Mesendoderm (in vitro differentiated cells): Measurements from ENCODE around the gene DGCR6L.

Experiments used
- DNase-seq: peaks from one replicate; pipeline ENCODE4 v3.0.0; 2013
- H2AK5ac ChIP-seq: 2 replicates; pipeline ENCODE4 v1.6.1; 2013; ENCODE audit warnings: low read length, inconsistent platforms
- H2BK120ac ChIP-seq: 2 replicates; pipeline ENCODE4 v1.6.1; 2013; ENCODE audit warnings: low read depth, mild to moderate bottlenecking, low read length, moderate library complexity, mixed read lengths
- H2BK15ac ChIP-seq: replicated peaks from 2 replicates; pipeline ENCODE4 v1.6.1; 2013; ENCODE audit warnings: low read depth, mild to moderate bottlenecking, moderate library complexity
- H2BK5ac ChIP-seq: 2 replicates; pipeline ENCODE4 v1.6.1; 2013; ENCODE audit warnings: low read length, inconsistent platforms
- H3K18ac ChIP-seq: 2 replicates; pipeline ENCODE4 v1.6.1; 2013; ENCODE audit warnings: mild to moderate bottlenecking, low read length, mixed read lengths
- H3K23ac ChIP-seq: one replicate; pipeline ENCODE4 v1.6.1; 2013; ENCODE audit warnings: low read length
- H3K27ac ChIP-seq: 2 replicates; pipeline ENCODE4 v1.5.1; 2013; ENCODE audit warnings: low read depth, mild to moderate bottlenecking, inconsistent platforms, low read length, moderate library complexity
- H3K27me3 ChIP-seq: 2 replicates; pipeline ENCODE4 v1.6.1; 2013; ENCODE audit warnings: low read length, control low read depth, mild to moderate bottlenecking, inconsistent platforms; ENCODE audit not compliant: insufficient read depth, poor library complexity
- H3K36me3 ChIP-seq: 2 replicates; pipeline ENCODE4 v1.6.1; 2013; ENCODE audit warnings: low read length, inconsistent platforms; ENCODE audit not compliant: control insufficient read depth, insufficient read depth
- H3K4ac ChIP-seq: one replicate; pipeline ENCODE4 v1.6.1; 2013; ENCODE audit warnings: low read depth, mild to moderate bottlenecking, low read length, moderate library complexity
- H3K4me1 ChIP-seq: 2 replicates; pipeline ENCODE4 v1.6.1; 2013; ENCODE audit warnings: low read depth, low read length, inconsistent platforms; ENCODE audit not compliant: control insufficient read depth
- H3K4me2 ChIP-seq: 2 replicates; pipeline ENCODE4 v1.6.1; 2013; ENCODE audit warnings: low read length
- H3K4me3 ChIP-seq: 2 replicates; pipeline ENCODE4 v1.5.1; 2013; ENCODE audit warnings: mild to moderate bottlenecking, low read length
- H3K56ac ChIP-seq: one replicate; pipeline ENCODE4 v1.6.1; 2013; ENCODE audit warnings: low read length
- H3K79me1 ChIP-seq: 2 replicates; pipeline ENCODE4 v1.6.1; 2013; ENCODE audit warnings: low read length, inconsistent platforms
- H3K79me2 ChIP-seq: 2 replicates; pipeline ENCODE4 v1.6.1; 2013; ENCODE audit warnings: mild to moderate bottlenecking, low read length; ENCODE audit not compliant: control insufficient read depth, insufficient read depth
- H3K9ac ChIP-seq: 2 replicates; pipeline ENCODE4 v1.6.1; 2013; ENCODE audit warnings: low read length, inconsistent platforms
- H4K5ac ChIP-seq: one replicate; pipeline ENCODE4 v1.6.1; 2013; ENCODE audit warnings: low read length
- H4K8ac ChIP-seq: one replicate; pipeline ENCODE4 v1.6.1; 2013; ENCODE audit warnings: low read depth, mild to moderate bottlenecking, control low read depth, low read length, moderate library complexity
- WGBS: extraction: QIAGEN DNeasy Blood & Tissue Kit; methylation state at CpG from one replicate; pipeline ENCODE4 v1.1.7; 2013; ENCODE audit warnings: low lambda C conversion rate, missing lambda C conversion rate; ENCODE audit not compliant: insufficient coverage; ENCODE audit errors: extremely low coverage; 5-methylcytosine and 5-hydroxymethylcytosine counted together

Gene DGCR6L

GRCh38 chr22:20298110-20298802 is 21.6 kb downstream of the DGCR6L start:
- Histone ChIP-seq H3K27me3 (peaks cover 11% of the 10 kb centered on the region), H2BK5ac (no peak overlapping the region), H4K8ac (no peak overlapping the region), H3K27ac (no peak overlapping the region), H3K18ac (no peak overlapping the region), H2BK15ac (no peak overlapping the region), H3K56ac (peak overlapping the region; percentile 83), H3K4me2 (peak overlapping the region; percentile 78), H3K36me3 (no peaks in the 10 kb centered on the region), H3K79me1 (no peaks in the 10 kb centered on the region), H3K9ac (peak overlapping the region; percentile 73), H3K4me3 (peak overlapping the region; percentile 41), H3K4me1 (no peaks in the 10 kb centered on the region), H4K5ac (no peak overlapping the region), H2AK5ac (no peak overlapping the region), H3K23ac (no peak overlapping the region), H3K4ac (no peak overlapping the region), H2BK120ac (no peak overlapping the region), H3K79me2 (no peaks in the 10 kb centered on the region)
- no CpG with 5 or more reads among the region's 25 CpGs for WGBS
- DNase-seq, result no peak

- no peak overlapping the region for H4K5ac ChIP-seq
- H3K36me3 ChIP-seq, result no peaks in the 10 kb centered on the region
- no peak overlapping the region for H3K4me3 ChIP-seq
- H3K18ac ChIP-seq, result no peak overlapping the region
- no peak overlapping the region for H3K56ac ChIP-seq
- H3K27me3 ChIP-seq, result peaks cover 11% of the 10 kb centered on the region
- H2BK120ac ChIP-seq, result no peak overlapping the region
- H4K8ac ChIP-seq, result no peak overlapping the region
- no peak for DNase-seq
- no peak overlapping the region for H2BK15ac ChIP-seq
- no peaks in the 10 kb centered on the region for H3K79me2 ChIP-seq
- no peak overlapping the region for H3K27ac ChIP-seq
- H3K79me1 ChIP-seq, result no peaks in the 10 kb centered on the region
- H2BK5ac ChIP-seq, result no peak overlapping the region
- no peak overlapping the region for H3K4ac ChIP-seq
- no peaks in the 10 kb centered on the region for H3K4me1 ChIP-seq
- H3K23ac ChIP-seq, result no peak overlapping the region
- H3K4me2 ChIP-seq, result no peak overlapping the region
- WGBS, result no CpG with 5 or more reads among the region's 9 CpGs
- H3K9ac ChIP-seq, result no peak overlapping the region
- no peak overlapping the region for H2AK5ac ChIP-seq
Observed at GRCh38 chr22:20297414-20298109, 22.3 kb downstream of the DGCR6L start.

GRCh38 chr22:20296598-20296997 is 23.3 kb downstream of the DGCR6L start:
- H2AK5ac ChIP-seq, result no peak overlapping the region
- H3K79me1 ChIP-seq, result no peaks in the 10 kb centered on the region
- no peak overlapping the region for H3K4me3 ChIP-seq
- H3K4me1 ChIP-seq, result no peaks in the 10 kb centered on the region
- no peak overlapping the region for H3K23ac ChIP-seq
- H3K4ac ChIP-seq, result no peak overlapping the region
- H3K18ac ChIP-seq, result no peak overlapping the region
- WGBS, result no CpG with 5 or more reads among the region's 9 CpGs
- no peaks in the 10 kb centered on the region for H3K79me2 ChIP-seq
- H3K27me3 ChIP-seq, result peaks cover 11% of the 10 kb centered on the region
- H3K36me3 ChIP-seq, result no peaks in the 10 kb centered on the region
- no peak overlapping the region for H2BK120ac ChIP-seq
- no peak overlapping the region for H2BK15ac ChIP-seq
- H4K5ac ChIP-seq, result no peak overlapping the region
- H3K4me2 ChIP-seq, result no peak overlapping the region
- no peak overlapping the region for H3K9ac ChIP-seq
- H2BK5ac ChIP-seq, result no peak overlapping the region
- no peak overlapping the region for H3K27ac ChIP-seq
- H3K56ac ChIP-seq, result no peak overlapping the region
- no peak for DNase-seq
- H4K8ac ChIP-seq, result no peak overlapping the region

- Histone ChIP-seq H3K36me3 (no peaks in the 10 kb centered on the region), H3K27ac (no peak overlapping the region), H3K79me2 (no peaks in the 10 kb centered on the region), H3K56ac (no peak overlapping the region), H2AK5ac (no peak overlapping the region), H3K18ac (no peak overlapping the region), H4K5ac (no peak overlapping the region), H2BK120ac (no peak overlapping the region), H3K4me1 (no peaks in the 10 kb centered on the region), H3K79me1 (no peaks in the 10 kb centered on the region), H3K27me3 (peaks cover 9% of the 10 kb centered on the region), H2BK15ac (no peak overlapping the region), H3K4ac (no peak overlapping the region), H3K4me2 (no peak overlapping the region), H3K23ac (no peak overlapping the region), H3K9ac (no peak overlapping the region), H2BK5ac (no peak overlapping the region), H3K4me3 (no peak overlapping the region), H4K8ac (no peak overlapping the region)
- peak; percentile 33 for DNase-seq
- WGBS, result no CpG with 5 or more reads among the region's 12 CpGs
Observed at GRCh38 chr22:20295262-20296064, 24.4 kb downstream of the DGCR6L start.

- H3K18ac ChIP-seq, result no peak overlapping the region
- no peaks in the 10 kb centered on the region for H3K79me1 ChIP-seq
- H4K5ac ChIP-seq, result no peak overlapping the region
- no peaks in the 10 kb centered on the region for H3K79me2 ChIP-seq
- H3K9ac ChIP-seq, result no peak overlapping the region
- H3K23ac ChIP-seq, result no peak overlapping the region
- H3K4me1 ChIP-seq, result no peaks in the 10 kb centered on the region
- H3K4me2 ChIP-seq, result no peak overlapping the region
- no peaks in the 10 kb centered on the region for H3K27me3 ChIP-seq
- H4K8ac ChIP-seq, result no peak overlapping the region
- no peak overlapping the region for H2BK15ac ChIP-seq
- no peaks in the 10 kb centered on the region for H3K36me3 ChIP-seq
- WGBS, result no CpG with 5 or more reads among the region's 13 CpGs
- H3K27ac ChIP-seq, result no peak overlapping the region
- no peak overlapping the region for H2AK5ac ChIP-seq
- no peak overlapping the region for H2BK120ac ChIP-seq
- no peak overlapping the region for H2BK5ac ChIP-seq
- H3K4ac ChIP-seq, result no peak overlapping the region
- H3K4me3 ChIP-seq, result no peak overlapping the region
- H3K56ac ChIP-seq, result no peak overlapping the region
- DNase-seq, result no peak
Observed at GRCh38 chr22:20292673-20293232, 27.1 kb downstream of the DGCR6L start.
